Measurements from ENCODE around the gene TMEM38A. TPM values are rescaled to one million over a fixed set of nuclear protein-coding genes. Genes with fewer than 3 reads are reported as not detected.
"Not testable (repeated sequence)": the region's sequence is repeated elsewhere in the genome, so short reads cannot be mapped to it uniquely, and the experiment has no call there.

TMEM38A gene
- total and polyA plus RNA-seq, 7 donors: 1.2 to 7.5 (median 4.2) TPM

GRCh38 chr19:16659464-16659831 lies 1.5 kb upstream of the TMEM38A start:
- peaks cover 0 to 42% (median 33%) of the 10 kb centered on the region in 4 donors for H3K4me1 ChIP-seq
- H3K27me3 ChIP-seq: no peaks in the 10 kb centered on the region
- H3K4me3 ChIP-seq: peak overlapping the region; percentile 70 to 84 (median 80)

DNA sequence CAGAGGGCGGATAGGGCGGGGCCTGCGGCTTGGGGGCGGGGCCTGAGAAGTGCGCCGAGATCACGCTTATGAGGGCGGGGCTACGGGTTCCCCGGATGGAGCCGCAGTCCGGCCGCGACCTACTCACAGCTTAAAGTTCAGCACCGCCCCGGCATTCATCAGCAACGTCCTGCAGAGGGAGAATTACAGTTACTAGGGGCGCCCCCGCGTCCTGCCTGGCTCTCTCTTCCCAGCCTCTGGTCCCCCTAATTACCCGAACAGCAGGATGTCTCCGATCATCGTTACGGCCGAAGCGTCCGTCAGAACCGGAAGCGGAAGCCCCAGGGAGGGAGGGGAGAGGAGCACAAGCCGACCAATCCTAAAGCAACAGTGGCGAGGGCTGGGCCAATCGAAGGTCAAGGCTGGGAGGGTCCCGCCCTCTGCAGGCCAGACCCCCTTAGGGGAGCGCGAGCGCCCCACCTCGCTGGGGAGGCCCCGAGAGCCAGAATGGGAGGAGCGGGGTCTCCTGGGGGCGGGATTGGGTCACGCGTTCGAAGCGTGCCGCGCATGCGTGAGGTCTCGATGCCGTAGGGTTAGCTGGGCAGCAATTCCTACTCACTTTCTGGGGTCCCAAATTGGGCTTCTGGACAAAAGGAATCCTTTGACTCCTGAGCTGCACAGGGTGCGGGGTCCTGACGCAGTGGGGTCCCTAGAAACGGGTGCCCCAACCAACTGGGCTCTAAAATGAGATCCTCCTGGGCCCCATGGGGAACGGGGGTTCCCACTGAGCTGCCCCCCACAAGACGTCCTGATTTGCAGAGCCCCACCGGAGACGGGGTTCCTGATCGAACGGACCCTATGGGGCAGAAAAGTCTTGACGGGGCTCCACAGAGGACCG lies 869 bp upstream of the TMEM38A start, which contains the start of gene SMIM7:
TSS of gene SMIM7 (minus strand) at position 313 of the 877 bp plus-strand sequence. CDS start at position 279, 34 bp downstream.
- Histone ChIP-seq H3K9me3 (no peaks in the 10 kb centered on the region), H3K36me3 (peaks cover 0 to 36% (median 17%) of the 10 kb centered on the region in 4 donors), H3K4me1 (peaks cover 0 to 42% (median 33%) of the 10 kb centered on the region in 4 donors), H3K27ac (peak within 1 kb of the TSS; percentile 91 to 94 (median 94)), H3K27me3 (no peaks in the 10 kb centered on the region), H3K4me3 (peak within 1 kb of the TSS; percentile 70 to 84 (median 80))
- intact Hi-C loops (cut with DNase I): loop anchor here (1.0 to 5.0 kb wide), 3 partner anchors 31 to 167 kb away; partner anchors contain the start of genes SIN3B and SLC35E1
- peak; percentile 99 for DNase-seq
- TF ChIP-seq POLR2AphosphoS5 (IDR thresholded peaks at IDR 0.05): peak; percentile 87 to 99 (median 96)
- TF ChIP-seq EP300 (IDR thresholded peaks at IDR 0.05): peak in 1 of 4 donors; percentile 39
- TF ChIP-seq, protein P1, sequence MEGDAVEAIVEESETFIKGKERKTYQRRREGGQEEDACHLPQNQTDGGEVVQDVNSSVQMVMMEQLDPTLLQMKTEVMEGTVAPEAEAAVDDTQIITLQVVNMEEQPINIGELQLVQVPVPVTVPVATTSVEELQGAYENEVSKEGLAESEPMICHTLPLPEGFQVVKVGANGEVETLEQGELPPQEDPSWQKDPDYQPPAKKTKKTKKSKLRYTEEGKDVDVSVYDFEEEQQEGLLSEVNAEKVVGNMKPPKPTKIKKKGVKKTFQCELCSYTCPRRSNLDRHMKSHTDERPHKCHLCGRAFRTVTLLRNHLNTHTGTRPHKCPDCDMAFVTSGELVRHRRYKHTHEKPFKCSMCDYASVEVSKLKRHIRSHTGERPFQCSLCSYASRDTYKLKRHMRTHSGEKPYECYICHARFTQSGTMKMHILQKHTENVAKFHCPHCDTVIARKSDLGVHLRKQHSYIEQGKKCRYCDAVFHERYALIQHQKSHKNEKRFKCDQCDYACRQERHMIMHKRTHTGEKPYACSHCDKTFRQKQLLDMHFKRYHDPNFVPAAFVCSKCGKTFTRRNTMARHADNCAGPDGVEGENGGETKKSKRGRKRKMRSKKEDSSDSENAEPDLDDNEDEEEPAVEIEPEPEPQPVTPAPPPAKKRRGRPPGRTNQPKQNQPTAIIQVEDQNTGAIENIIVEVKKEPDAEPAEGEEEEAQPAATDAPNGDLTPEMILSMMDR (IDR thresholded peaks at IDR 0.05): no peak
- TF ChIP-seq POLR2A (IDR thresholded peaks at IDR 0.05): peak; percentile 89 to 95
- WGBS, 2 donors: 1% methylated on average over 60 of the region's 60 CpGs

More at GRCh38 chr19:16659464-16659831, 1.5 kb upstream of the TMEM38A start:
- WGBS, 2 donors: 1 to 4% methylated on average over 14 of the region's 14 CpGs
- Histone ChIP-seq H3K9me3 (no peaks in the 10 kb centered on the region), H3K27ac (peak overlapping the region; percentile 91 to 94 (median 94)), H3K36me3 (peaks cover 0 to 43% (median 21%) of the 10 kb centered on the region in 4 donors)
- no peak for DNase-seq
- TF ChIP-seq EP300 (IDR thresholded peaks at IDR 0.05) (no peak), POLR2AphosphoS5 (IDR thresholded peaks at IDR 0.05) (no peak), POLR2A (IDR thresholded peaks at IDR 0.05) (no peak)
- TF ChIP-seq, protein P1 (IDR thresholded peaks at IDR 0.05): no peak
- intact Hi-C loops (cut with DNase I): no loop called here

DNA sequence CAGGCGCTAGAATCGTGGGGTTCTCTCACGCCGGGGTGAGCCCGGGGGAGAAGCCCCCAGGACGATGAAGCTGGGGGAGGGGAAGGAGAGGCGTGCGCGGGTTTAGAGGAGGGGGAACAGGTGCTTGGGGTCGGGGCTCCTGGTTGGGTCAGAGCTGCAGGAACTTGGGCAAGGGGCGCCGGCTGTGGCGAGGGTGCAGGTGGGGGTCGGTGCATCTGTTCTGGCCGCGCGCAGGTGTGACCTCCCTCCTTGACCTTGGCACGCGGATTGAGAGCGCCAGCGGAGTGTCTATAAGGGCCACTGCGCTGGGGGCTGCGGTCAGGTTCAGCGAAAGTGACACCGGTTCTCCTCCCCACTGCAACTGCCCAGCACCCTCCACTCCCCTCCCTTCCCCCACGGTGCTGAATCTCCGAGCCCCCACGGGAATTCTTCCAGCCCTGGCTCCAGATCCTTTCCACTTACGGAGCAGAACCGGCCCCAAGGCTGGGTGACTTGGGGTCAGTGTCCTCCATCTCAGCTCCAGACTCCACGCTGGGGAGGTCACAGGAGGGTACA lies 618 bp downstream of the TMEM38A start:
- WGBS, 2 donors: 2 to 3% methylated on average over 31 of the region's 31 CpGs
- no peak for TF ChIP-seq EP300 (IDR thresholded peaks at IDR 0.05)
- TF ChIP-seq POLR2A (IDR thresholded peaks at IDR 0.05): no peak
- TF ChIP-seq, protein P1 (IDR thresholded peaks at IDR 0.05): no peak
- TF ChIP-seq POLR2AphosphoS5 (IDR thresholded peaks at IDR 0.05): no peak
- H3K36me3 ChIP-seq: peaks cover 0 to 22% (median 9%) of the 10 kb centered on the region in 4 donors
- H3K27me3 ChIP-seq: no peaks in the 10 kb centered on the region
- peak overlapping the region; percentile 56 to 84 (median 80) for H3K4me3 ChIP-seq
- H3K9me3 ChIP-seq: no peaks in the 10 kb centered on the region
- peak overlapping the region; percentile 91 to 94 (median 94) for H3K27ac ChIP-seq
- intact Hi-C loops (cut with DNase I): loop anchor here (5.0 kb wide), 2 partner anchors 89 to 166 kb away; partner anchors contain the start of genes SIN3B and SLC35E1
- H3K4me1 ChIP-seq: peaks cover 0 to 42% (median 33%) of the 10 kb centered on the region in 4 donors
- DNase-seq: peak; percentile 76

- Histone ChIP-seq H3K27ac (no peak overlapping the region), H3K9me3 (no peaks in the 10 kb centered on the region), H3K36me3 (no peaks in the 10 kb centered on the region), H3K27me3 (no peaks in the 10 kb centered on the region), H3K4me3 (no peak overlapping the region), H3K4me1 (no peaks in the 10 kb centered on the region)
- 94 to 96% methylated on average over 5 of the region's 5 CpGs for WGBS, 2 donors
- intact Hi-C loops (cut with DNase I): no loop called here
- no peak for DNase-seq
- TF ChIP-seq POLR2A (IDR thresholded peaks at IDR 0.05) (no peak), EP300 (IDR thresholded peaks at IDR 0.05) (no peak), POLR2AphosphoS5 (IDR thresholded peaks at IDR 0.05) (no peak)
- TF ChIP-seq, protein P1 (IDR thresholded peaks at IDR 0.05): no peak
These were observed 7.2 kb downstream of the TMEM38A start for GRCh38 chr19:16668176-16668575.

GRCh38 chr19:16668702-16669101 lies 7.8 kb downstream of the TMEM38A start:
- H3K4me1 ChIP-seq; H3K36me3 ChIP-seq; H3K27ac ChIP-seq; intact Hi-C loops (cut with DNase I); DNase-seq; H3K9me3 ChIP-seq; H3K4me3 ChIP-seq; H3K27me3 ChIP-seq: not testable (repeated sequence)
- whole genome bisulfite sequencing, 2 donors: 88 to 94% methylated on average over 4 of the region's 4 CpGs

All from sigmoid colon (tissue), 7 donors.